ENCODE results near the gene KISS1. TPM values are rescaled to one million over a fixed set of nuclear protein-coding genes. Genes with fewer than 3 reads are reported as not detected.

Gene KISS1
- total and polyA plus RNA-seq, 12 donors, result 0.34 to 0.50 TPM; not detected in 10

DNA sequence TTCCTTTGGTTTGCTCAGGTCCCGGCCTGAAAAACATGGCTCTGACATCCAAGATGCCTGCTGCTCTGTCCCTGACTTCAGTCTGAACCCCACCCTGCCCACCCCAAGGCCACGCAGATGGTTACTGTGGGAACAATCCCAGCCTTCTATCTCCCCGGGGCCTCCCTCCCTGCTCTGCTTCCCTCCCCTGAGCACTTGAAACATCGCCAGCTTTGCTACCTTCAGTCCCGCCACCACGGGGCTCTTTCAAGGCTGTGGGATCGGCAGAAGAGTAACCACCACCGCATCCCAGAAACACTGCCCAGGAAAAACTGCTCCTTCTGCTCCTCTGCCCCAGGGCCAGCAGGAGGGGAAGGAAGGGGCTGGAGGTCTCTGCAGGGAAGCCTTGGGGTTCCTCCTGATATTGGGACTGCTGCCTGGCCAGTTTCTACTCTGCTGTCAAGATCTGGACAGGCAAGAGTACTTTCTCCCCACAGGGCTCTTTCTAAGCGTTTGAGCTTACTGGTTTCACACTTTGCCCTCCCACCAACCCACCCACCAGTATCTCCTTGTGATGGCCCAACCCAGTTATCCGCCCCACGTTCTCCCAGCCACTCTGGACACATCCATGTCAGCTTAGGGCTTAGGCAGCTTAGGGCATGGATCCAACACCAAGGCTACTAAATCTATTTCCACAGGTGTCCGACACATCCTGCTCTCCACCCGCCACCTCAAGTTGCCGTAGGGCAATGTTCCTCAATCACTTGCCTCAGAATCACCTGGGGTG, 52.8 kb downstream of the KISS1 start:
- TF ChIP-seq POLR2A (IDR thresholded peaks at IDR 0.05), result no peak
- TF ChIP-seq, protein P1, sequence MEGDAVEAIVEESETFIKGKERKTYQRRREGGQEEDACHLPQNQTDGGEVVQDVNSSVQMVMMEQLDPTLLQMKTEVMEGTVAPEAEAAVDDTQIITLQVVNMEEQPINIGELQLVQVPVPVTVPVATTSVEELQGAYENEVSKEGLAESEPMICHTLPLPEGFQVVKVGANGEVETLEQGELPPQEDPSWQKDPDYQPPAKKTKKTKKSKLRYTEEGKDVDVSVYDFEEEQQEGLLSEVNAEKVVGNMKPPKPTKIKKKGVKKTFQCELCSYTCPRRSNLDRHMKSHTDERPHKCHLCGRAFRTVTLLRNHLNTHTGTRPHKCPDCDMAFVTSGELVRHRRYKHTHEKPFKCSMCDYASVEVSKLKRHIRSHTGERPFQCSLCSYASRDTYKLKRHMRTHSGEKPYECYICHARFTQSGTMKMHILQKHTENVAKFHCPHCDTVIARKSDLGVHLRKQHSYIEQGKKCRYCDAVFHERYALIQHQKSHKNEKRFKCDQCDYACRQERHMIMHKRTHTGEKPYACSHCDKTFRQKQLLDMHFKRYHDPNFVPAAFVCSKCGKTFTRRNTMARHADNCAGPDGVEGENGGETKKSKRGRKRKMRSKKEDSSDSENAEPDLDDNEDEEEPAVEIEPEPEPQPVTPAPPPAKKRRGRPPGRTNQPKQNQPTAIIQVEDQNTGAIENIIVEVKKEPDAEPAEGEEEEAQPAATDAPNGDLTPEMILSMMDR (IDR thresholded peaks at IDR 0.05), result no peak
- DNase-seq, result peak in 3 of 7 donors; percentile 49 to 64 (median 51)
- 44 to 65% (median 54%) methylated on average over 12 to 14 of the region's 14 CpGs for WGBS, 4 donors
- H3K4me3 ChIP-seq, result no peak overlapping the region
- peak overlapping the region in 1 of 5 donors; percentile 21 for H3K27ac ChIP-seq
- H3K4me1 ChIP-seq (replicated peaks in 1 of 2), result peaks cover 3 to 15% of the 10 kb centered on the region in 2 donors
- intact Hi-C loops (cut with DNase I), result no loop called here
- H3K36me3 ChIP-seq (replicated peaks in 1 of 2), result peaks cover 0 to 5% of the 10 kb centered on the region in 2 donors
- no peaks in the 10 kb centered on the region for H3K9me3 ChIP-seq (replicated peaks in 1 of 3)
- no peaks in the 10 kb centered on the region for H3K27me3 ChIP-seq

DNA sequence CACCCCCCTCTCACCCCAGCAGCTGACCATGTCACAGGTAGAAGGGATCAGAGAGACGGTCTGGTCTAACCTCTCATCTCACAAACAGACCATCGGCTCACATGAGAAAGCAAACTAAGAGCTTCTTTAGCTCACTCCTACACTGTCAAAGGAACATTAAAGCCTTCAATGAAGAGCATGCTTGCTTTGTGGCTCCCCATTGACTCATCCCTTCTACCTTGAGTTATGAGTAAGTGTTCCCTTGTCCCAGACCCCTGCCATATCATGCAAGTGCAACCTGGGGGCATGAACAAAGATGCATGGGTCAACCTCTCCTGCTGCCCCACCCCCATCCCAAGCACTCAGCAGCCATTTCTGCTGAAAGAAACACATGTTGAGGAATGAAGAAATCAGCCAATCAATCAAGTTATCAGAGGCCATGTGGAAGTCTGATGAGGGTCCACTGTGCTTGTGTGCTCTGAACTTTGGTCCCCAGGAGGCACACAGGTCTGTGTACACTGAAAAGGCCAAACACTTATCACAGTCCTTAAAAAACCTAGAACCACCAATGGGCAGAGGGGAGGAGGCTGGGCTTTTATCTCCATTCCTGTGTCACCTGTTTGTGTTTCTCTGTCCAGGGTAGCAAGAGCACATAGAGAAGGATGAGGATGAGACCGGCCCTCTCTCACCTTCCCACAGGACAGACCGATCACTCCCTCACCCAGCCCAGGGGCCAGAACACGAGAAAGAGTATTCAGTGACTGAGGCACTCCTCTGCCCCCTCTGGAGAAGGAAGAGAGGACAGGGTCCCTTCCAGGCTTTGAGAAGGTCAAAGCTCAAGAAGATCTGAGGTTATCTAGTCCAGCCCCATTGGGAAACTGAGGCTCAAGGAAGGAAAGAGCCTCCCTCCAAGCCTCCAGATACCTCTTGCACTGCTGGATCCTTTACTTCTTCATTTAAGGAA, 54.0 kb downstream of the KISS1 start:
- intact Hi-C loops (cut with DNase I), result no loop called here
- Histone ChIP-seq H3K9me3 (replicated peaks in 1 of 3) (no peaks in the 10 kb centered on the region), H3K27ac (peak overlapping the region in 1 of 5 donors; percentile 21), H3K4me3 (no peak overlapping the region), H3K36me3 (replicated peaks in 1 of 2) (peaks cover 0 to 5% of the 10 kb centered on the region in 2 donors), H3K4me1 (replicated peaks in 1 of 2) (peaks cover 3 to 15% of the 10 kb centered on the region in 2 donors), H3K27me3 (no peaks in the 10 kb centered on the region)
- TF ChIP-seq, protein P1 (IDR thresholded peaks at IDR 0.05), result no peak
- no peak for TF ChIP-seq POLR2A (IDR thresholded peaks at IDR 0.05)
- DNase-seq, result no peak
- 89 to 97% (median 94%) methylated on average over 5 of the region's 5 CpGs for WGBS, 4 donors

DNA sequence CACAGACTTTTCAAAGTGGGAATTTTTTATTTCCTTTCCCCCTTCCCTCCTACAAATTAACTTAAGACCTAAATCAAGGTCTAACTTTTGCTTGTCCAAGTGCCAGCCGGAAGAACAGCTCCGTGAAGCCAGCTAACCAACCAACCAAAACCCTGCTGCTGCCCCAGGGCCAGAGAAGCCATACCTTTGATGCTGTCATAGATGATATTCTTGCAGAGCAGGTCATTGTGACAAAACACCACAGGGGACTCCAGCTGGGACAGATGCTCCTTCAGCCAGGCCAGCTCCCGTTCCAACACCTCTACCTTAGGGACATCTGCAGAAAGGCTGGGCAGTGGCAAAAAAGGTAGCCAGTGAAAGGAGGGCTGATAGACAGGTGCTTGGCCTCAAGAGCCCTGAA, 55.2 kb downstream of the KISS1 start:
- TF ChIP-seq, protein P1 (IDR thresholded peaks at IDR 0.05), result no peak
- TF ChIP-seq POLR2A (IDR thresholded peaks at IDR 0.05), result no peak
- no peak for DNase-seq
- WGBS, 4 donors, result 90 to 97% (median 91%) methylated on average over 3 of the region's 3 CpGs
- H3K36me3 ChIP-seq (replicated peaks in 1 of 2), result peaks cover 0 to 5% of the 10 kb centered on the region in 2 donors
- peaks cover 3 to 15% of the 10 kb centered on the region in 2 donors for H3K4me1 ChIP-seq (replicated peaks in 1 of 2)
- H3K27ac ChIP-seq, result no peak overlapping the region
- intact Hi-C loops (cut with DNase I), result no loop called here
- H3K9me3 ChIP-seq (replicated peaks in 1 of 3), result no peaks in the 10 kb centered on the region
- no peak overlapping the region for H3K4me3 ChIP-seq
- no peaks in the 10 kb centered on the region for H3K27me3 ChIP-seq

Other genes starting within 250 kb of the KISS1 start
- gene SOX13, start 123.4 kb downstream of the KISS1 start, total RNA-seq, result 10 to 100 TPM in 8 of 9 donors, 1 to 10 TPM in 1; 4.2 to 44.5 (median 28.2) TPM
- 10 to 100 TPM; 10.1 to 23.6 (median 10.3) TPM for gene SOX13, start 123.4 kb downstream of the KISS1 start, polyA plus RNA-seq
- 10 to 100 TPM in 6 of 9 donors, 1 to 10 TPM in 3; 3.8 to 78.6 (median 11.5) TPM for gene ETNK2, start 44.4 kb downstream of the KISS1 start, total RNA-seq
- gene ETNK2, start 44.4 kb downstream of the KISS1 start, polyA plus RNA-seq, result 1 to 10 TPM; 3.1 to 7.7 (median 4.1) TPM
- 1 to 10 TPM in 2 of 9 donors, under 1 TPM in 4, not detected in 3; 0.33 to 3.4 (median 0.95) TPM for gene REN, start 30.2 kb downstream of the KISS1 start, total RNA-seq
- 1 to 10 TPM in 1 of 3 donors, under 1 TPM in 2; 0.24 to 3.6 (median 0.80) TPM for gene REN, start 30.2 kb downstream of the KISS1 start, polyA plus RNA-seq
- under 1 TPM in 1 of 9 donors, not detected in 8; 0.32 TPM for gene GOLT1A, start 17.5 kb upstream of the KISS1 start, total RNA-seq
- under 1 TPM in 2 of 3 donors, not detected in 1; 0.17 to 0.31 TPM for gene GOLT1A, start 17.5 kb upstream of the KISS1 start, polyA plus RNA-seq
- 10 to 100 TPM in 1 of 9 donors, 1 to 10 TPM in 8; 2.2 to 13.8 (median 5.5) TPM for gene PLEKHA6, start 163.4 kb upstream of the KISS1 start, total RNA-seq
- gene PLEKHA6, start 163.4 kb upstream of the KISS1 start, polyA plus RNA-seq, result 10 to 100 TPM in 1 of 3 donors, 1 to 10 TPM in 2; 3.0 to 12.8 (median 3.6) TPM
- gene PPP1R15B, start 215.3 kb upstream of the KISS1 start, total RNA-seq, result 10 to 100 TPM; 31.8 to 58.9 (median 44.1) TPM
- gene PPP1R15B, start 215.3 kb upstream of the KISS1 start, polyA plus RNA-seq, result 10 to 100 TPM in 1 of 3 donors, 1 to 10 TPM in 2; 6.8 to 29.9 (median 8.6) TPM

All from adrenal gland (tissue), 12 donors.